H1 (cell line): ENCODE measurements around the gene SLC24A3. TPM values are rescaled to one million over a fixed set of nuclear protein-coding genes. Genes with fewer than 3 reads are reported as not detected.

Source experiments
- PHF8 ChIP-seq: fragments of 200-600 bp; sonication (generic); conservative IDR thresholded peaks from 2 replicates; pipeline ENCODE4 v1.7.1; 2012; ENCODE audit warnings: low read depth, mild to moderate bottlenecking, inconsistent platforms, low read length, moderate library complexity
- polyA plus RNA-seq, 7 experiments: library from polyadenylated mRNA; depleted of rRNA in 3 of 7; stranded (reverse) in 5 of 7; unstranded in 2 of 7; fragments of >200 nt in 5 of 7; fragments of 200-250 nt in 2 of 7; gene quantifications; 1 replicate in 5 of 7; 2 replicates in 1 of 7; 4 replicates in 1 of 7; pipeline versions ENCODE4 v1.2.1 to v1.2.3, GENCODE V29; 2011 to 2013; ENCODE audit warnings: missing spikeins in 2 of 7, mixed read lengths in 2 of 7
- total RNA-seq: library from RNA; stranded (reverse); fragmentation: NEBNext Ultra II Directional; extraction: Animal tissue kit (Norgen Biotek cat#: 25700); gene quantifications from 2 replicates; pipeline ENCODE4 v1.2.1, GENCODE V29; 2021

The SLC24A3 gene
- total and polyA plus RNA-seq, 2 of the 8 experiments (the other 6 are each of a cell fraction or from before 2014, with no cell fraction given) = 4.5 to 6.3 TPM

DNA sequence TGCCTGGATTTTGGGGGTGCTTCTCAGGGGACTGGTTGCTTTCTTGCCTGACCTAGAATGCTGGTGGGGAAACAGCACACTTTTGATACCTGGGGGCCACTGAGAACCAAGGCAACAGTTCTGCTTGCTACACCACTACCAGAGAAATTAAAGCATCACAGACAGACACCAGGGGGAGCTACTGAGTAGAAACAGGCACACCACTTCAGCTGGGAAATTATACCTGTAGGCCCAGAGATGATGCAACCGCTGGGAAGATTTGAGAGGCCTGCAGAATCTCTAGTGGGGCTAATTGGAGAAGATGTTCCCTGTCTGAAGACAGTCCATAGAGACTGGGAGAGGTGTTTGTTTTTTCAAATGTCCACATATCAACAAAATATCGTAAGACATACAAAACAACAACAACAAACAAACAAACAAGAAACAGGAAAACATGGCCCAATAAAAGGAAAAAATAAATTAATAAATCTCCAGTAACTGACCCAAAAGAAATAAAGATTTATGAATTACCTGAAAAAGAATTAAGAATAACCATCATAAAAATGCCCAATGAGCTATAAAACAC, 416.2 kb downstream of the SLC24A3 start (continued):
- no peak for TF ChIP-seq PHF8
- TF ChIP-seq, all 59 proteins: peak for 5
